Pons (tissue), 1 donor: ENCODE data around the gene ADI1.

Experiments
- DNase-seq: peaks from one replicate; pipeline ENCODE4 v3.0.0-alpha.2; 2016; ENCODE audit warnings: low spot score

ADI1 gene

GRCh38 chr2:3519255-3520205 lies at the start of gene ADI1:
TSS of gene ADI1 (minus strand) at chr2:3519531. CDS start at chr2:3519487, 44 bp downstream.
- DNase-seq, result peak; percentile 61

DNA sequence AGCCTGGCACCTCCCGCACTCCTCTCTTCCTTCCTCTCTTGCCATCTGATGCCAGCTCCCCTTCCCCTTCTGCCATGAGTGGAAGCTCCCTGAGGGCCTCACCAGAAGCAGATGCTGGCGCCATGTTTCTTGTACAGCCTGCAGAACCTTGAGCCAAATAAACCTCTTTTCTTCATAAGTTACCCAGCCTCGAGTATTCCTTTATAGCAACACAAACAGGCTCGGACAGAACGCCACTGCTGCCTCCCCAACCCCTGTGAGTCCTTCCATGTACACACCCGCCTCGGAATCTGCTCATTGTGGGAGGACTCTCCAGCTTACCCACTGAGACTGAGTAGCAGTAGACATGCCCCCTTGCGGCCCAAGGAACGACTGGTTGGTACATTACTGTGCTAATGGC lies 47.5 kb upstream of the ADI1 start:
- no peak for DNase-seq

DNA sequence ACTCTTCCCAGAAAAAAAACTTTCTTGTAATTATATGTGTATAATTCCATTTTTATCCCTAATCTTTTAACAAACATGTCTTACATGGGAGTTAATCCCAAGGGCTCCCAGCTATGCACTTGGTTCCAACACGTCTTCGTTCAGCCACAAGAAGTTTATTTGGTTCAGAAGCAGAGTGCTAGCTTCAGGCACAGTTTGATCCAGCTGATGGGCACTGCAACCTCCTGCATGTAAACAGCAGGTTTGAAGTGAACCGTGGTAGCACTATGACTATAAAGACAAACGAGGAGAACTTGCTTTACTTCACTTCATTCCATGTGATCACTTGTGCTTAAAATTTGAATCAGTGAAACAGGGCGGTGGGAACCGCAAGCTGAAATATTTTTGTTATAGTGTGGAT lies 45.8 kb upstream of the ADI1 start:
- DNase-seq, result no peak

DNA sequence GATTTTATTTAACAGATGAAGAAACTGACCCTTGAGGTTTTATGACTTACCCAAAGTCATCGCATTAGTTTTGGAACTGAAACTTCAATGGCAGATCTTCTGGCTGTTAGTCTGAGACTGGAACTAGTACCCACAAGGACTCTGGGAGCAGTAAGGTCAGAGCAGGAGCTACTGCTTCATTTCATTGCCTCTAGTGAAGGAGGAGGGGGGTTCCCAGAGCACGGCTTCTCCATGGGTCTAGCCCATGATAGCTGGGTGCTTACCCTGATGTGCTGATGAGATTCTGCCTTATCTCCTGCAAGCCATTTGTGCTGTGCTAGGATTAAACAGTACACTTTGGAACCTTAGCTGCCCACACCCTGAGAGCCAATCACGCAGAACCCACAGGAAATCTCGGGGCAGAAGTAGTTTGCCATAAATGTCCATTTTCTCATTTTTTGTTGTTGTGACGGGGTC lies 44.2 kb upstream of the ADI1 start:
- DNase-seq, result no peak

- peak; percentile 95 for DNase-seq
Observed at GRCh38 chr2:3558205-3559014, 39.1 kb upstream of the ADI1 start, which contains the start of gene RNASEH1. TSS of gene RNASEH1 (minus strand) at chr2:3558333. CDS start at chr2:3558260, 73 bp downstream.

GRCh38 chr2:3557639-3558204 lies 38.4 kb upstream of the ADI1 start:
- no peak for DNase-seq

DNA sequence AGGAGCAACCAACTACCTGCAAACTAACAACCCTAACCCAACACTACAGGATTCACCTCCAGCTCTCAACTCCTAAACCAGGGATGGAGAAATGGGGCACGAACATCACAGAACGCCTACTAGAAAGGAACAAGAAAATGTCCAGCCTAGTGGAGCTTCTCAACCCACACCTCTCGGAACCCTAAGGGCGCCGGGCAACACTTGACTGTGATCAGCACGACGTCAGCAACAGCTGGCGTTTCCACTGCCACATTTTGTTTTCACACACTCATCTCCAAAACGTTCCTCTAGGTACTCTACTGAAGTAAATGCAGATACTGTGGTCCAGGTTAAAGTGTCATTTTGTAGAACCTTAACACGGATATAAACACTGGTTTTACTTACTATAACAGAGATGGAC lies 34.6 kb upstream of the ADI1 start:
- no peak for DNase-seq

GRCh38 chr2:3547915-3548314 lies 28.6 kb upstream of the ADI1 start:
- DNase-seq, result no peak

DNA sequence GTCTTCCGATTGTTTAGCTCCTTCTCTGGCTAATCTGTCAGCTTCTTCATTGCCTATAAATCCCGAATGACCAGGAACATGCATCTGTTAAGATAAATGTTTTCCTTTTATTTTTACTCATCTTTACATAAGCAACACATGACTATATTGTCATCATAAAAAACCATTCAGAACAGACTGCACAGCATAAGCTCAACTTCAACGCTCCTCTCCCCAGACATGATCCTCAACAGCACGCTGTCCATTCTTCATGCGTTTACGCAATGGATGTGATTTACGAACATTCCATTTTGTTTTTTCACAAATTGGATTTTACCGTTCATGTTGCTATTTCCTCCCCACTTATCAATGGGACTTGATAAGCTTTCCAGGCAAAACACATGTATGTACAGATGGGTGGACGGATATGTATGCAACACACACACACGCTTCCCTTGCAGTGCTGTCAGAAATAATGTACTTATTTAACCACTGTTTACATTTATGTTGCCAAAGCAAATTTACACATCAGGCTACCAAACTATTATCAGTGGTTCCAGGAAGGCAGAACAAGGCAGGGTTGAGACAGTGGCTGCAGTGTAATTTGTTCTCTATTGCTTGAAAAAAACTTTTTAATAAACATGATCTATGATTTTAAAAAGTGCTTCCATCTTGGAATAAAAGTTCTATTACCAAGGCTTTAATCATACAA lies 26.6 kb upstream of the ADI1 start:
- no peak for DNase-seq

- no peak for DNase-seq
Observed at GRCh38 chr2:3543023-3543683, 23.8 kb upstream of the ADI1 start.

DNA sequence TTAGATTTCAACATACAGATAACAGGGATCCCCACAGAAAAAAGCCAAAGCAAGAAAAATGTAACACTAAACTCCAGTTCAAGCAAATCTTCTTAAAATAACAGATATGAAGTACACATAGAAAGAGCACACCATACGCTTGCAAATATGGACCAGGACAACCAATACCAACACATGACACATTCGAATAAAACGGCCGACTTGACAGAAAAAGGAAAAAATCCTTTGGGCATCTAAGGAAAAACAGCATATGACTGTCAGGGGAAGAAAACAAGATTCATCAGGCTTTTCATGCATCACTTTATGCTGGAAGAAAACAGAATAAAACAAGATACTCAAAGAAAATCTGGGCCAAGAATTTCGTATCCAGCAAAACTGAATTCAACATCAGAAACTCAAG lies 22.8 kb upstream of the ADI1 start:
- no peak for DNase-seq

DNA sequence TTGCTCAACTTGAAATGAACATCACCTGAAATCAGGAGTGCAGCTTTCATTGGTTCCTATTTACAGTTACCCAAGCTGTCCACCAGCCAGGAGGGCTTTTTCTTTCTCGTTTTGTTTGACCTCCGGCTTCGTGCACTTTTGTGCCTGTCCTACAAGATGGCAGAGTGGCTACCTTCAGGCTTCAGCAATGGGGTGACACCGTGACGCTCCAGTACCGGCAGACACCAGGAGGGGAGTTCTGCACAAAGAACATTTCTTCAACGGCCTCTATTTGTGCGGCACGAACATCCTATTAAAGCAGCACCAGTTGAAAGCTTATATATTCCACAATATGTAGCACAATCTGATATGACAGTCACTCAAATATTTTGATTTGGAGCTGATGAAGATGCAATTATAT lies 20.5 kb upstream of the ADI1 start:
- DNase-seq, result no peak

- no peak for DNase-seq
Observed at GRCh38 chr2:3536682-3537632, 17.6 kb upstream of the ADI1 start.

DNA sequence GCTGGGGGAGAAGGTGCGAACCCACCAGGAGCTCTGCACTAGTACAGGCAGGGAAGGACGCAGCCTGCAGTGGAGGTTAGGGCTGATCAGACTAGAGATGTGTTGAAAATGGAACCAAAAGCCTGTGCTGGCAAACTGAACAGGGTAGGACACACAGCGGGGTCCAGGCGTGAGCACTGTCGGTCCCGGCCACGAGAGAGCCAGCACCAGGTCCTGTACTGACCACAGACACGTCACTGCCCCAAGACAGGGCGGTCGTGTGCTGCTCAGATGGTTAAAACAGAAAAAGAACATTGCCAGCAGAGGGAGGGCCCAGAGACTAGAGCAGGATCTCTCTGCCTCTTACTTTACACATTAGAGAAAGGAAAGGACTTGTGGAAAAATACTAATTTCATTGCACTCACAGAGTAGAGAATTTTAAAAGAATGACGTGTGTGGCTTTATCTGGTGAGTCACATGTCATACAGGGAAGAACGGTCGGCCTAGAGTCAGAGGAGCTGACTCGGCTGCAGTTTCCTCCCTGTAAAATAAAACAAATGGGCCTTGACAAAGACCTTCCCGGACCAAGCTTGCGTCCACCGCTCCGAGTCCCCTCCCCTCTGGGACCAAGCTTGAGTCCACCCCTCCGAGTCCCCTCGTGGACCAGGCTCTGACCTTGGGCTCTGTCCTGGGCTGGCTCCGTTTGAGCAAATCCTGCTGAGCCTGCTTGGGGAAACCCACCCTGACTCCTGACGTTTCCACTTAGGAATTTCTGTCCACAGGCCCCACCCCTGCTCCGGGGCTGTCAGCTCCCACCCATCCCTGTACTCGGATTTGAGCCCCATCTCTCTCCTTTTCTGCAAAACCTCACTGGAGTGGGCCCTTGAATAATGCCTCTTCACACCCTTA lies 16.7 kb upstream of the ADI1 start:
- peak; percentile 17 for DNase-seq

DNA sequence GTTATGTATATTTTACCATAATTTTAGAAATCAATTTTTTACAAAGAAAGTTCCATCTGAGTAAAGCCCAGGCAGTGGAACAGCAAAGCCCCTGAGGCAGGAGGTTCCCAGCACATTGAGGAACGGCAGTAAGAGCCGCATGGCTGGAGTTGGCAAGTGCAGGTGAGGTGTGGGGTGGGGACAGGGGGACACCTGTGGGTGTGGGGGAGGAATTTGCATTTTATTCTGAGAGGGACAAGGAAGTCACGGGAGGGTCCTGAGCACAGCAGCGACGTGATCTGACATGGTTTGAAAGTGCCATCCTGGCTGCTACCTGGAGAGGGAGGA lies 16.1 kb upstream of the ADI1 start:
- no peak for DNase-seq

DNA sequence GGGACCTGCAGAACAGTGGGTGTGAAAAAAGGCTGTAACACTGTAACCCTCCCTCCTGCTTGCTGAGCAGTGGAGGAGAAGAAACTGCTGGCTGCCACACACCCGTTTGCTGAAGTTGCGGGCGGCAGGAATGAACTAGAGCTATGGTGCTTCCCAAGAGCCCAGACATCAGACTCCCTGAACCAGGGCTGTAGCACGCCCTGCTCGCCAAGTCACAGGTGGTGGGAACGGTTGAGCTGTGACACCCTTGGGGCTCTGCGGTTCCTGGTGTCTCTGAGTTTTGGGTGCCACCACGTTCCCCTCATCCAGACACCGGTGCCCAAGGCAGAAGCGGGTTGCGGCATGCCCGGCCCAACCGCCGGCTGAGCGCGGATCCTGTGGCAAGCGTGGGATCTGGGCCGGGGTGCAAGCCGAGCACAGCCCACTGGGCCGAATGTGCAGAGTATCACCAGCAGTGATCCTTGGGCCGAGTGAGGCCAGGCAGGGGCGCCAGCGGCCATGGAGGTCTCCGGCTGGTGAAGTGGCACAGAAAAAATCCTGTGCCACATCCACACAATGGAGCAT lies 15.0 kb upstream of the ADI1 start:
- DNase-seq, result no peak

GRCh38 chr2:3533836-3534235 lies 14.5 kb upstream of the ADI1 start:
- DNase-seq, result no peak

- no peak for DNase-seq
Observed at GRCh38 chr2:3532941-3533340, 13.6 kb upstream of the ADI1 start.
